Fibroblast of pulmonary artery (primary cell): ENCODE results near the gene TRPM1.

Source experiments
- DNase-seq: peaks from one replicate; pipeline ENCODE4 v3.0.0-alpha.2; 2010; ENCODE audit warnings: low read depth
- H3K4me3 ChIP-seq: replicated peaks from 2 replicates; pipeline ENCODE4 v1.5.1; 2011; ENCODE audit warnings: low read depth, mild to moderate bottlenecking, control low read depth, low read length, moderate library complexity
- CTCF ChIP-seq: IDR thresholded peaks from 2 replicates; pipeline ENCODE4 v1.5.1; 2011; ENCODE audit warnings: mild to moderate bottlenecking, control low read depth, low read length, inconsistent platforms; ENCODE audit errors: missing control alignments

Gene TRPM1

GRCh38 chr15:30953731-30954378, 147.7 kb downstream of the TRPM1 start:
- peak; percentile 82 for DNase-seq
- no peak overlapping the region for H3K4me3 ChIP-seq
- TF ChIP-seq CTCF = no peak

- no peak for TF ChIP-seq CTCF
Measured at GRCh38 chr15:30953183-30953582, 148.3 kb downstream of the TRPM1 start.

More at GRCh38 chr15:30953183-30953582, 148.3 kb downstream of the TRPM1 start:
- H3K4me3 ChIP-seq = no peak overlapping the region
- no peak for DNase-seq
